ENCODE data around the gene NEU1.
"Not testable (repeated sequence)": the region's sequence is repeated elsewhere in the genome, so short reads cannot be mapped to it uniquely, and the experiment has no call there.

Gene NEU1

DNA sequence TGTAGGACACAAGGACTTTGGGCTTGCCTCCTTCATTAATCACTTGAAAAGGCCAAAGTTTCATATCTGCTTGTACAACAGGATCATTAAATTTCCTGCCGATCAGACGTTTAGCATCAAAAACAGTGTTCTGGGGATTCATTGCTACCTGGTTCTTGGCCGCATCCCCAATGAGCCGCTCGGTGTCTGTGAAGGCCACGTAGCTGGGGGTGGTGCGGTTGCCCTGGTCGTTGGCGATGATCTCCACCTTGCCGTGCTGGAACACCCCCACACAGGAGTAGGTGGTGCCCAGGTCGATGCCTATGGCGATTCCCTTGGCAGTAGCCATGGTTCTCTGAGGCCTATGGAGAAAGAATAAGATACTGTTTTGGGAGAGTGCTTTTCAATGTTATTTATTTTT lies 51.0 kb downstream of the NEU1 start:
- no peaks in the 10 kb centered on the region for H3K9me2 ChIP-seq (replicated peaks; ENCODE audit: low read depth, low read length)
- no peaks in the 10 kb centered on the region for H4K20me1 ChIP-seq (ENCODE audit: insufficient read depth, low read length, poor library complexity, severe bottlenecking)
- no peaks in the 10 kb centered on the region for H3F3A ChIP-seq (ENCODE audit: low read depth)
- H3K9me3 ChIP-seq (ENCODE audit: insufficient read depth, low read depth, low read length): no peaks in the 10 kb centered on the region
- no peaks in the 10 kb centered on the region for H3K27me3 ChIP-seq (ENCODE audit: insufficient read depth, low read length, poor library complexity, severe bottlenecking)
- H3K4me1 ChIP-seq (ENCODE audit: insufficient read depth, low read length, poor library complexity, severe bottlenecking): no peaks in the 10 kb centered on the region
- H2AFZ ChIP-seq (ENCODE audit: low read length): no peak overlapping the region
- no peak overlapping the region for H3K4me2 ChIP-seq (ENCODE audit: low read depth, low read length, poor library complexity, severe bottlenecking)
- TF ChIP-seq, protein P1, sequence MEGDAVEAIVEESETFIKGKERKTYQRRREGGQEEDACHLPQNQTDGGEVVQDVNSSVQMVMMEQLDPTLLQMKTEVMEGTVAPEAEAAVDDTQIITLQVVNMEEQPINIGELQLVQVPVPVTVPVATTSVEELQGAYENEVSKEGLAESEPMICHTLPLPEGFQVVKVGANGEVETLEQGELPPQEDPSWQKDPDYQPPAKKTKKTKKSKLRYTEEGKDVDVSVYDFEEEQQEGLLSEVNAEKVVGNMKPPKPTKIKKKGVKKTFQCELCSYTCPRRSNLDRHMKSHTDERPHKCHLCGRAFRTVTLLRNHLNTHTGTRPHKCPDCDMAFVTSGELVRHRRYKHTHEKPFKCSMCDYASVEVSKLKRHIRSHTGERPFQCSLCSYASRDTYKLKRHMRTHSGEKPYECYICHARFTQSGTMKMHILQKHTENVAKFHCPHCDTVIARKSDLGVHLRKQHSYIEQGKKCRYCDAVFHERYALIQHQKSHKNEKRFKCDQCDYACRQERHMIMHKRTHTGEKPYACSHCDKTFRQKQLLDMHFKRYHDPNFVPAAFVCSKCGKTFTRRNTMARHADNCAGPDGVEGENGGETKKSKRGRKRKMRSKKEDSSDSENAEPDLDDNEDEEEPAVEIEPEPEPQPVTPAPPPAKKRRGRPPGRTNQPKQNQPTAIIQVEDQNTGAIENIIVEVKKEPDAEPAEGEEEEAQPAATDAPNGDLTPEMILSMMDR (conservative IDR thresholded peaks at IDR 0.05; ENCODE audit: low read length): no peak
- no peak for TF ChIP-seq EZH2phosphoT487 (IDR thresholded peaks at IDR 0.05; ENCODE audit: borderline replicate concordance)
- no peaks in the 10 kb centered on the region for H3K36me3 ChIP-seq (ENCODE audit: insufficient read depth, low read length)
- H3K9ac ChIP-seq (ENCODE audit: low read depth, low read length, poor library complexity, severe bottlenecking): no peak overlapping the region
- H3K4me3 ChIP-seq (ENCODE audit: low read length, poor library complexity, severe bottlenecking): no peak overlapping the region
- peaks cover under 1% of the 10 kb centered on the region for H3K79me2 ChIP-seq (ENCODE audit: insufficient read depth, low read length)

DNA sequence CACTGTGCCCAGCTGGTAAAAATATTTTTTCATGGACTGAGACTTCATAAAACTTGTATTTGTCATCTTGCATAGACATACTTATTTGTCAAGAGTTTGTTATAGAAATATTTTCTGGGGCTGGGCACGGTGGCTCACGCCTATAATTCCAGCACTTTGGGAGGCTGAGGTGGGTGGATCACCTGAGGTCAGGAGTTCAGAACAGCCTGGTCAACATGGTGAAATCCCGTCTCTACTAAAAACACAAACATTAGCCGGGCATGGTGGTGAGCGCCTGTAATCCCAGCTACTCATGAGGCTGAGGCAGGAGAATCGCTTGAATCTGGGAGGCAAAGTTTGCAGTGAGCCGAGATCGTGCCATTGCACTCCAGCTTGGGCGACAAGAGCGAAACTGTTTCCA lies 54.0 kb downstream of the NEU1 start:
- not testable (repeated sequence) for H3F3A ChIP-seq (ENCODE audit: low read depth); H3K9me2 ChIP-seq (replicated peaks; ENCODE audit: low read depth, low read length); H3K9ac ChIP-seq (ENCODE audit: low read depth, low read length, poor library complexity, severe bottlenecking); H4K20me1 ChIP-seq (ENCODE audit: insufficient read depth, low read length, poor library complexity, severe bottlenecking); H3K9me3 ChIP-seq (ENCODE audit: insufficient read depth, low read depth, low read length); H3K27me3 ChIP-seq (ENCODE audit: insufficient read depth, low read length, poor library complexity, severe bottlenecking); H3K4me3 ChIP-seq (ENCODE audit: low read length, poor library complexity, severe bottlenecking); H3K36me3 ChIP-seq (ENCODE audit: insufficient read depth, low read length); H3K4me2 ChIP-seq (ENCODE audit: low read depth, low read length, poor library complexity, severe bottlenecking); H2AFZ ChIP-seq (ENCODE audit: low read length)
- Histone ChIP-seq H3K79me2 (ENCODE audit: insufficient read depth, low read length) (peaks cover 30% of the 10 kb centered on the region), H3K4me1 (ENCODE audit: insufficient read depth, low read length, poor library complexity, severe bottlenecking) (peaks cover 14% of the 10 kb centered on the region)

All from Loucy (cell line).